ENCODE measurements around the gene TERT. TPM values are rescaled to one million over a fixed set of nuclear protein-coding genes. Genes with fewer than 3 reads are reported as not detected.

TERT gene
- total and polyA plus RNA-seq, 2 of the 13 experiments (the other 11 are each of a cell fraction or from before 2014, with no cell fraction given) = 4.3 to 5.9 TPM

DNA sequence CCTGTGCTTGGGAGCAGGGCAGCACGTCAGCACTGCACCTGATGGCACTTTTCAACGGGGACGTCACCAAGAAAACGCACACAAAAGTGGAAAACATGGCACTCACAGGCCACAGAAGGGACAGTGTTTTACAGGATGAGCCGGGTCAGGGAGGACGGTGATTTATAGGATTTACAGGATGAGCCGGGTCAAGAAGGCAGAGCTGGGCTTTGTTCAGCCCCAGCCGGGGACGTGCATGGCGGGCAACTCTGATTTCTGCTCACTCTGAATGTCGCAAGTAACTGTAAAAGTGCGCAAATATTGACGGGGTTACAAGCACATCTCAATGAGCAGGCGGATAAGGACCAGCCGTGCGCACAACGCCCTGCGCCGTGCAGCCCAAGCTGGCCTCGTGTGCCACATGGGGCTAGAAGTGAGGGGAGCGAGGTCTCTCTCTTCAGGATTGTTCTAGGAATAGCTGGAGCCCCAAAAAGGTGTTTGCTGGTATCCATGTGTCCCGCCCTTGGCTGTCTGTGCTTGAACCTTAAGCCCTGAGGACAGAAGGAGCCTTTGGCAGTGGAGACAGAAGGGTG, 53.3 kb downstream of the TERT start:
- in situ Hi-C loops (cut with HindIII; ENCODE audit: extremely low pct_ligation_motif_present, low pct_unique_long_range_greater_than_20kb) (no loop called here), intact Hi-C loops (cut with micrococcal nuclease; ENCODE audit: unreplicated experiment) (no loop called here)
- peaks cover 4% of the 10 kb centered on the region; the same call in 1 of the 2 replicates for H4K20me1 ChIP-seq (ENCODE audit: insufficient read depth, low read length)
- POLR2A ChIA-PET = no interaction called here
- no peaks in the 10 kb centered on the region for H3K36me3 ChIP-seq (replicated peaks in 1 of 2; ENCODE audit: control insufficient read depth in 1 of 2, insufficient read depth in 2 of 2, low read length in 2 of 2)
- WGBS (ENCODE audit: low lambda C conversion rate) = 16% methylated on average over 9 of the region's 22 CpGs
- no peak overlapping the region for H3K9ac ChIP-seq (ENCODE audit: insufficient read depth, low read depth, low read length)
- no peaks in the 10 kb centered on the region for H3K9me3 ChIP-seq (ENCODE audit: low read length)
- DNase-seq (ENCODE audit: low spot score) = no peak
- no peaks in the 10 kb centered on the region for H3K79me2 ChIP-seq (ENCODE audit: insufficient read depth, low read length)
- H3K27ac ChIP-seq (ENCODE audit: extremely low read length, insufficient read depth, low read length) = no peak overlapping the region
- H2AFZ ChIP-seq (ENCODE audit: low read length) = no peak overlapping the region
- H3K4me1 ChIP-seq (ENCODE audit: insufficient read depth, low read length) = peaks cover 8% of the 10 kb centered on the region; the same call in 1 of the 2 replicates
- ATAC-seq = no peak
- BruUV-seq (replicated peaks) = no TSS peak
- FAIRE-seq = no peak
- H3K4me3 ChIP-seq (replicated peaks in 1 of 3; ENCODE audit: insufficient read depth in 1 of 3, low read depth in 2 of 3, low read length in 3 of 3) = no peak overlapping the region
- CTCF ChIA-PET (ENCODE audit: low intra/inter-chr PET ratio, low total read pairs) = no interaction called here
- TF ChIP-seq STAT5B (CRISPR knock-in tag; IDR thresholded peaks at IDR 0.05) = no peak
- TF ChIP-seq ZNF263 (CRISPR knock-in tag; IDR thresholded peaks at IDR 0.05) = 0 out of 2 replicates have a peak, but pooled peaks have one; percentile 13
- H3K4me2 ChIP-seq (ENCODE audit: low read depth, low read length) = no peak overlapping the region
- H3K27me3 ChIP-seq (ENCODE audit: control insufficient read depth in 1 of 2, insufficient read depth in 2 of 2, low read length in 2 of 2) = peaks cover 13 to 62% of the 10 kb centered on the region in 2 experiments

GRCh38 chr5:1240496-1241260, 54.2 kb downstream of the TERT start:
- 39% methylated on average over 26 of the region's 29 CpGs for WGBS (ENCODE audit: low lambda C conversion rate)
- FAIRE-seq (no peak), ATAC-seq (no peak), DNase-seq (ENCODE audit: low spot score) (no peak)
- no TSS peak for BruUV-seq (replicated peaks)
- no peaks in the 10 kb centered on the region for H3K36me3 ChIP-seq (replicated peaks in 1 of 2; ENCODE audit: control insufficient read depth in 1 of 2, insufficient read depth in 2 of 2, low read length in 2 of 2)
- no peaks in the 10 kb centered on the region for H3K9me3 ChIP-seq (ENCODE audit: low read length)
- in situ Hi-C loops (cut with HindIII; ENCODE audit: extremely low pct_ligation_motif_present, low pct_unique_long_range_greater_than_20kb) (no loop called here), intact Hi-C loops (cut with micrococcal nuclease; ENCODE audit: unreplicated experiment) (no loop called here)
- ChIA-PET CTCF (ENCODE audit: low intra/inter-chr PET ratio, low total read pairs) (no interaction called here), POLR2A (no interaction called here)
- no peak overlapping the region for H3K27ac ChIP-seq (ENCODE audit: extremely low read length, insufficient read depth, low read length)
- peaks cover 13 to 62% of the 10 kb centered on the region in 2 experiments for H3K27me3 ChIP-seq (ENCODE audit: control insufficient read depth in 1 of 2, insufficient read depth in 2 of 2, low read length in 2 of 2)
- H4K20me1 ChIP-seq (ENCODE audit: insufficient read depth, low read length) = peaks cover 4% of the 10 kb centered on the region; the same call in 1 of the 2 replicates
- peaks cover 8% of the 10 kb centered on the region; the same call in 1 of the 2 replicates for H3K4me1 ChIP-seq (ENCODE audit: insufficient read depth, low read length)
- TF ChIP-seq ZNF850 (CRISPR knock-in tag; conservative IDR thresholded peaks at IDR 0.05) (no peak), BCLAF1 (IDR thresholded peaks at IDR 0.05) (no peak), ZSCAN21 (CRISPR knock-in tag; IDR thresholded peaks at IDR 0.05; ENCODE audit: borderline replicate concordance) (no peak), KDM4B (CRISPR knock-in tag; IDR thresholded peaks at IDR 0.05) (no peak), ZNF503 (CRISPR knock-in tag; IDR thresholded peaks at IDR 0.05) (no peak), ZNF143 (CRISPR knock-in tag; IDR thresholded peaks at IDR 0.05) (no peak)
- TF ChIP-seq, protein P1, sequence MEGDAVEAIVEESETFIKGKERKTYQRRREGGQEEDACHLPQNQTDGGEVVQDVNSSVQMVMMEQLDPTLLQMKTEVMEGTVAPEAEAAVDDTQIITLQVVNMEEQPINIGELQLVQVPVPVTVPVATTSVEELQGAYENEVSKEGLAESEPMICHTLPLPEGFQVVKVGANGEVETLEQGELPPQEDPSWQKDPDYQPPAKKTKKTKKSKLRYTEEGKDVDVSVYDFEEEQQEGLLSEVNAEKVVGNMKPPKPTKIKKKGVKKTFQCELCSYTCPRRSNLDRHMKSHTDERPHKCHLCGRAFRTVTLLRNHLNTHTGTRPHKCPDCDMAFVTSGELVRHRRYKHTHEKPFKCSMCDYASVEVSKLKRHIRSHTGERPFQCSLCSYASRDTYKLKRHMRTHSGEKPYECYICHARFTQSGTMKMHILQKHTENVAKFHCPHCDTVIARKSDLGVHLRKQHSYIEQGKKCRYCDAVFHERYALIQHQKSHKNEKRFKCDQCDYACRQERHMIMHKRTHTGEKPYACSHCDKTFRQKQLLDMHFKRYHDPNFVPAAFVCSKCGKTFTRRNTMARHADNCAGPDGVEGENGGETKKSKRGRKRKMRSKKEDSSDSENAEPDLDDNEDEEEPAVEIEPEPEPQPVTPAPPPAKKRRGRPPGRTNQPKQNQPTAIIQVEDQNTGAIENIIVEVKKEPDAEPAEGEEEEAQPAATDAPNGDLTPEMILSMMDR (CRISPR knock-in tag; IDR thresholded peaks at IDR 0.05) = no peak
- H3K9ac ChIP-seq (ENCODE audit: insufficient read depth, low read depth, low read length) = no peak overlapping the region
- no peak overlapping the region for H3K4me2 ChIP-seq (ENCODE audit: low read depth, low read length)
- no peak overlapping the region for H3K4me3 ChIP-seq (replicated peaks in 1 of 3; ENCODE audit: insufficient read depth in 1 of 3, low read depth in 2 of 3, low read length in 3 of 3)
- no peaks in the 10 kb centered on the region for H3K79me2 ChIP-seq (ENCODE audit: insufficient read depth, low read length)
- no peak overlapping the region for H2AFZ ChIP-seq (ENCODE audit: low read length)

Measured in HepG2 (cell line).